Activated naive CD4-positive, alpha-beta T cell treated with anti-CD3 and anti-CD28 coated beads, Interleukin-2, amount 50 U/mL, for 24 hours (primary cell): ENCODE results near the gene LGALS9.
"Not testable (repeated sequence)": the region's sequence is repeated elsewhere in the genome, so short reads cannot be mapped to it uniquely, and the experiment has no call there.

Experiments used
- H3K27ac Mint-ChIP-seq: one replicate; pipeline ENCODE4 v1.8.0; 2021; ENCODE audit warnings: mild to moderate bottlenecking, mixed read lengths
- H3K27me3 Mint-ChIP-seq: one replicate; pipeline ENCODE4 v1.8.0; 2021; ENCODE audit warnings: mixed read lengths
- H3K36me3 Mint-ChIP-seq: one replicate; pipeline ENCODE4 v1.8.0; 2021; ENCODE audit warnings: mixed read lengths
- H3K4me1 Mint-ChIP-seq: one replicate; pipeline ENCODE4 v1.8.0; 2021; ENCODE audit warnings: mixed read lengths
- H3K4me3 Mint-ChIP-seq: one replicate; pipeline ENCODE4 v1.8.0; 2021; ENCODE audit warnings: mild to moderate bottlenecking, mixed read lengths
- H3K9me3 Mint-ChIP-seq: one replicate; pipeline ENCODE4 v1.8.0; 2021; ENCODE audit warnings: mixed read lengths

LGALS9 gene

DNA sequence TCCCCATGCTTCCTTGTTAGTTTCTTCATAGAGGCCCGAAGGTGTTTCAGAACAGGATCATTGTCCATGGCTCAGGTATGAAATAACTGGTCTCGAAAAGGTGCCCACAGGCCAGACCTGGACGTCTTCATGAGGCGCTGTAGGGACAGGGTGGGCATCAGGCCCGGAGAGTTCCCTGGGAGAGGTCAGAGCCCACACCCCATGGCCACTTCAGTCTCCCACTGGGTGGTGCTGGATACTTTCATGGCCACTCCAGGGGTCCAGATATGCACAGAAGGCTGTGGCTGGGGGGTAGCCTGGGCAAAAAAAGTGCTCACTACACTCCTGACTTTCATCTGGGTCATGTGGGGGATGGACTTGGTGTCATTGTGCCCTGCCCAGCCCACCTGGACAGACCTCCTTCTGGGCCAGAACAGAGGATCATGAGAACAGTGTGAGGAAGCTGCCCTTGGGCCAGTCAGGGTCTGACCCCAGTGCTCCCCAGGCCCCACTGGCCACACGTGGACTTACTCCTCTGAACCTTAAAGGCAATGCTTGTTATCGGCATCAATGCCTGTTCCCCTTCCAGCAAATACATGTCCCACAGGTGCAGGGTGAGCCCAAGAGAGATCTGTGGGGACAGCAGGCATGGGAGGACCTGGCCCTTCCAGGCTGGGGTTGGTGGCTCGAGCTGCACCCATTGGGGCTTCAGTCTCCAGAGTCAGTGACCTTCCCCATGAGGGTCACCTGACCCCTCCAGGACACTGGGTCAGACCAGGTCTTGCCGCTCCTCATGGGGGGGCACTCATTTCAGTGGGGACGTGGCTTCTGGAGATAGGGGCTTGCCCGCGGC, 36.9 kb downstream of the LGALS9 start:
- no peak overlapping the region for H3K27ac Mint-ChIP-seq
- no peaks in the 10 kb centered on the region for H3K36me3 Mint-ChIP-seq
- no peaks in the 10 kb centered on the region for H3K9me3 Mint-ChIP-seq
- no peaks in the 10 kb centered on the region for H3K4me1 Mint-ChIP-seq
- H3K27me3 Mint-ChIP-seq: no peaks in the 10 kb centered on the region
- no peak overlapping the region for H3K4me3 Mint-ChIP-seq

- Mint-ChIP-seq H3K9me3 (no peaks in the 10 kb centered on the region), H3K36me3 (no peaks in the 10 kb centered on the region), H3K27ac (no peak overlapping the region)
Measured at GRCh38 chr17:27668488-27668823, 37.5 kb downstream of the LGALS9 start.

DNA sequence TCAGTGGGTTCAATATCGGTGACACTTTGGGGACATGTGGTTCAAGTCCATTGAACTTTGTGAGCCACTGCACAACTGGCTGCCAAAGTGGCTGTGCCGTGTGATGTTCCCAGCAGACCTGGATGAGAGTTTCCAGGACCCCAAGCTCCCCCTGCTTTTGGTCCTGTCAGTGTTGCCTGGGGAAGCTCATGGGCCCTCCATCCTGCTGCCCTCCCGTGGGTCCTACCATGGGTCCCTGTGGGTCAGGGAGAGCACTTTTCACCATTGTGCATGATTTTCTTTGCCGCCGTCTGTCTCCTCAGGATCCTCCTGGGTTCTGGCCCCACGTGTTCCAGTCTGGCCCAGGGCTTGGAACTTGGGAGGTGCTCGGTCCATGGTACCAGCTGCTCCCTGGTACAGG, 38.1 kb downstream of the LGALS9 start:
- Mint-ChIP-seq H3K4me3 (no peak overlapping the region), H3K4me1 (no peaks in the 10 kb centered on the region), H3K36me3 (no peaks in the 10 kb centered on the region), H3K9me3 (no peaks in the 10 kb centered on the region), H3K27me3 (no peaks in the 10 kb centered on the region), H3K27ac (no peak overlapping the region)

More at GRCh38 chr17:27668488-27668823, 37.5 kb downstream of the LGALS9 start:
- Mint-ChIP-seq H3K4me3 (no peak overlapping the region), H3K4me1 (no peaks in the 10 kb centered on the region), H3K27me3 (no peaks in the 10 kb centered on the region)

GRCh38 chr17:27669850-27670249, 38.9 kb downstream of the LGALS9 start:
- Mint-ChIP-seq H3K27ac (no peak overlapping the region), H3K27me3 (no peaks in the 10 kb centered on the region), H3K4me3 (no peak overlapping the region), H3K36me3 (no peaks in the 10 kb centered on the region), H3K4me1 (no peaks in the 10 kb centered on the region), H3K9me3 (no peaks in the 10 kb centered on the region)

GRCh38 chr17:27670791-27671590, 40.0 kb downstream of the LGALS9 start:
- Mint-ChIP-seq H3K27ac (no peak overlapping the region), H3K27me3 (no peaks in the 10 kb centered on the region), H3K4me3 (no peak overlapping the region), H3K9me3 (no peaks in the 10 kb centered on the region), H3K4me1 (no peaks in the 10 kb centered on the region), H3K36me3 (no peaks in the 10 kb centered on the region)

DNA sequence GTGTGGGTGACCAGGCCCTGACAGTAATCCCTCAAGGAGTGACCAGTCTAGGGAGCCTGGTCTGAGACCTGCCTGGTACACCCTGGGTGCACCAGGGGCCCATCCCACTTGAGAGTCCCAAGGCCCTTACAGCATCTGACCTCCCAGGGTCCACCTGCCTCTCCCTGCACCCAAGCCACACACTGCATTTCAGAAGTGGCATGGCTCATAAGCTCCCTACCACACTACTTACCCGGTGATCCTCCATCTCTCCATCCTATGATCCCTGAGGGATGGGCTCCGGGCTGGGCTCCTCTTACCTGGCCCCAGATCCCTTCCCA, 40.6 kb downstream of the LGALS9 start:
- Mint-ChIP-seq H3K4me3 (no peak overlapping the region), H3K27me3 (no peaks in the 10 kb centered on the region), H3K4me1 (no peaks in the 10 kb centered on the region), H3K36me3 (no peaks in the 10 kb centered on the region), H3K9me3 (no peaks in the 10 kb centered on the region), H3K27ac (no peak overlapping the region)

GRCh38 chr17:27671977-27672480, 41.0 kb downstream of the LGALS9 start:
- H3K4me3 Mint-ChIP-seq, H3K36me3 Mint-ChIP-seq, H3K4me1 Mint-ChIP-seq, H3K9me3 Mint-ChIP-seq, H3K27ac Mint-ChIP-seq, H3K27me3 Mint-ChIP-seq: not testable (repeated sequence)

DNA sequence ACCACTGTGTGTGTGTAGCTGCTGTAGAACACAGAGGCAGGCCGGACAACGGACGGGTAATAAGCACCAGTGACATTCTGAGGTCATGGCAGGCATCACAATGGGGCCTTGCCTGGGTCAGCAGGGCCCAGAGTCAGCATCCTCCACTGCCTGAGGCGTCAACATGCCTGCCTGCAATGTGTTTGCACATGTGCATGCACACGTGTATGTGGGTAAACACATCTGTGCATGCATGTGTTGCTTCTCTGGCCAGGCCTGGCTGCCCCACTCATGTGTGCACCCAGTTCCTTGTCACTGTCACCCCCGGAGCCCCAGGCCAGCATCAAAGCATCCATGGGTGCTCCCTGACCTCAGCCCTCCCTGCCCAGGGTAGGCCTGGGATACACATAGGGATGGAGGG, 43.3 kb downstream of the LGALS9 start:
- Mint-ChIP-seq H3K27me3 (no peaks in the 10 kb centered on the region), H3K27ac (no peak overlapping the region), H3K36me3 (no peaks in the 10 kb centered on the region), H3K9me3 (no peaks in the 10 kb centered on the region), H3K4me1 (no peaks in the 10 kb centered on the region), H3K4me3 (no peak overlapping the region)

GRCh38 chr17:27677191-27677590, 46.2 kb downstream of the LGALS9 start:
- Mint-ChIP-seq H3K27me3 (no peaks in the 10 kb centered on the region), H3K27ac (no peak overlapping the region), H3K9me3 (no peaks in the 10 kb centered on the region), H3K36me3 (no peaks in the 10 kb centered on the region), H3K4me3 (no peak overlapping the region), H3K4me1 (no peaks in the 10 kb centered on the region)

DNA sequence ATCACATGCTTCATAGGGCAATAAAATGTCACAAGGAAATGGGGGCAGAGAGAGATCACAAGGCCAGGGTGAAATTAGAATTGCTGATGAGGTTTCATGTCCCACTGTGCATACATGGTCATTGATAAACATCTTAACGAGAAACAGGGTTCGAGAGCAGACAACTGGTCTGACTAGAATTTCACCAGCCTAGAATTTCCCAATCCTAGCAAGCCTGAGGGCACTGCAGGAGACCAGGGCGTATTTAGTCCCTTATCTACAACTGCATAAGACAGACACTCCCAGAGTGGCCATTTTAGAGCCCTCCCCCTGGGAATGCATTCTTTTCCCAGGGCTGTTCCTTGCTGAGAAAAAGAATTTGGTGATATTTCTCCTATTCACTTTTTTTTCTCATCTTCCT, 55.3 kb downstream of the LGALS9 start:
- H3K36me3 Mint-ChIP-seq, H3K9me3 Mint-ChIP-seq, H3K4me1 Mint-ChIP-seq, H3K4me3 Mint-ChIP-seq, H3K27me3 Mint-ChIP-seq, H3K27ac Mint-ChIP-seq: not testable (repeated sequence)

DNA sequence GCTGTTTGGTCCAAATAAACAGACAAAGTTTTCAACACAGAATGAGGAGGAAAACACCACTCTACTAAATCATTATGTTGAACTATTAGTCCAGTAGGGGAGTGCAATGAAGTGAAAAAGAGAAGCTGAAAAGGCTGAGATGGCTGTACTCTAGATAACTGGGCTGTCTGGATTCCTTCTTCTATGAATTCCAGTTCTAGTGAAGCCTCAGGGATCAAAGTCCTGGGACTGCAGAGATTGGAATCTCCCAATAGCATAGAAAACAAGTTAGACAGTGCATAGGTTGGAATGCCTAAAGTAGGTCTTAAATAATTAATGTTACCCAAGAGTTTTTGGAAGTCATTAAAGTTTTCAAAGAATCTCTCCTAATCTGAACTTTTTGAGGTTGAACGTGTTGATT, 59.9 kb downstream of the LGALS9 start:
- H3K4me3 Mint-ChIP-seq: no peak overlapping the region
- H3K9me3 Mint-ChIP-seq: peaks cover 9% of the 10 kb centered on the region
- H3K27ac Mint-ChIP-seq: no peak overlapping the region
- peaks cover 5% of the 10 kb centered on the region for H3K27me3 Mint-ChIP-seq
- peaks cover 6% of the 10 kb centered on the region for H3K36me3 Mint-ChIP-seq
- no peaks in the 10 kb centered on the region for H3K4me1 Mint-ChIP-seq

DNA sequence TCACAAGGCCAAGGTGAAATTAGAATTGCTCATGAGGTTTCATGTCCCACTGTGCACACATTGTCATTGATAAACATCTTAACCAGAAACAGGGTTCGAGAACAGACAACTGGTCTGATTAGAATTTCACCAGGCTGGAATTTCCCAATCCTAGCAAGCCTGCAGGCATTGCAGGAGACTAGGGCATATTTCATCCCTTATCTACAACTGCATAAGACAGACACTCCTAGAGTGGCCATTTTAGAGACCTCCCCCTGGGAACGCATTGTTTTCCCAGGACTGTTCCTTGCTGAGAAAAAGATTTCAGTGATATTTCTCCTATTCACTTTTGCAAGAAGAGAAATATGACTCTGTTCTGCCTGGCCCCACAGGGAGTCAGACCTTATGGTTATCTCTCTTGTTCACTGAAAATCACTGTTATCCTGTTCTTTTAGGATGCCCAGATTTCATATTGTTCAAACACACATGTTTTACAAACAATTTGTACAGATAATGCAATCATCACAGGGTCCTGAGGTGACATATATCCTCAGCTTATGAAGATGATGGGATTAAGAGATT, 64.3 kb downstream of the LGALS9 start:
- not testable (repeated sequence) for H3K36me3 Mint-ChIP-seq, H3K4me1 Mint-ChIP-seq, H3K27ac Mint-ChIP-seq, H3K4me3 Mint-ChIP-seq, H3K27me3 Mint-ChIP-seq
- H3K9me3 Mint-ChIP-seq: peaks cover 14% of the 10 kb centered on the region
